Measurements from ENCODE around the gene KEAP1.

- TF ChIP-seq CTCF (IDR thresholded peaks at IDR 0.05 in 2 of 3, conservative IDR thresholded peaks at IDR 0.05 in 1 of 3; ENCODE audit: insufficient read depth in 2 of 3, low read depth in 1 of 3, low read length in 3 of 3) (no peak), MCM2 (IDR thresholded peaks at IDR 0.05; ENCODE audit: low read depth) (no peak), ATF3 (IDR thresholded peaks at IDR 0.05) (no peak), ATF3 (CRISPR knock-in tag; conservative IDR thresholded peaks at IDR 0.05) (no peak)
Observed at GRCh38 chr19:10550336-10550735, 47.2 kb upstream of the KEAP1 start.

Measured in K562 (cell line).